ENCODE results near the gene LRFN3. TPM values are rescaled to one million over a fixed set of nuclear protein-coding genes. Genes with fewer than 3 reads are reported as not detected.

The LRFN3 gene
- total and polyA plus RNA-seq, 2 of the 13 experiments (the other 11 are each of a cell fraction or from before 2014, with no cell fraction given), result 0.74 to 1.6 TPM

DNA sequence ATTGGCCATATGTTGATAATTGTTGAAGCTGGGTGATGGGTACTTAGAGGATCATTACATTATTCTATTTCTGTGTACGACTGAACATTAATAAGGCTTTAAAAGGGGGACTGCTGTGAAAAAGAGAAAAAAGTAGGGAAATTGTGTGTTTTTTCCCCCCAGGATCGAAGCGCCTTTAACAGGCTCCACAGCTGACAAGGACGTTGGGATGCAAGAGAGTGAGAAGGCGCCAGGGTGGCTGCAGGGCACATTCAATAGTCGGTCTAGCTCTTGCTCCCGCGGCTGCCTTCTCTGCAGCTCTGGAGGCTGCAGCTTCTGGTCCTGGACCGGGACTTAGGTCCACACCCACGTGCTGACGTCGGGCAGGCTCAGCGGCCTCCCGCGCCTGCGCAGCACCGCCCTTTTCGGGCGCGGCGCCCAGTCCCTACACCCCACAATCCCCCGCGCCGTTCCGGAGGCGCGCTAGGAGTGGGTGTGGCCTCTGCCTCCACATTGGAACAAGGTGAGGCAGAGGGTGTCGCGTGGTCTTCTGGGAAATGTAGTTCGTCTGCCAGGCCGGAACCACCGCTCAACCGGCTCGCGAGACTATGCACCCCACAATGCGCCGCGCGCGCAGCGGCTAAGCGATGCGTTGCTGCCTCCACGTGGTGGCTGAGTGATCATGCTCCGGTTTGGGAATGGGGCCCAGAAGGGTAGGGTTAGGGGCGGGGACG is 4.9 kb upstream of the LRFN3 start (continued):
- TF ChIP-seq, protein P1, sequence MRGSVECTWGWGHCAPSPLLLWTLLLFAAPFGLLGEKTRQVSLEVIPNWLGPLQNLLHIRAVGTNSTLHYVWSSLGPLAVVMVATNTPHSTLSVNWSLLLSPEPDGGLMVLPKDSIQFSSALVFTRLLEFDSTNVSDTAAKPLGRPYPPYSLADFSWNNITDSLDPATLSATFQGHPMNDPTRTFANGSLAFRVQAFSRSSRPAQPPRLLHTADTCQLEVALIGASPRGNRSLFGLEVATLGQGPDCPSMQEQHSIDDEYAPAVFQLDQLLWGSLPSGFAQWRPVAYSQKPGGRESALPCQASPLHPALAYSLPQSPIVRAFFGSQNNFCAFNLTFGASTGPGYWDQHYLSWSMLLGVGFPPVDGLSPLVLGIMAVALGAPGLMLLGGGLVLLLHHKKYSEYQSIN (CRISPR knock-in tag; IDR thresholded peaks at IDR 0.05; ENCODE audit: borderline replicate concordance), result no peak
- TF ChIP-seq TERF1 (CRISPR knock-in tag; IDR thresholded peaks at IDR 0.05), result no peak
- no peak; the same call in 1 of the 2 replicates for TF ChIP-seq RARA (CRISPR knock-in tag; IDR thresholded peaks at IDR 0.05)
- TF ChIP-seq ZSCAN31 (CRISPR knock-in tag; IDR thresholded peaks at IDR 0.05; ENCODE audit: low read depth), result no peak; the same call in 1 of the 2 replicates
- peak; percentile 78 for TF ChIP-seq NFYB (CRISPR knock-in tag; IDR thresholded peaks at IDR 0.05)
- TF ChIP-seq MIER2 (CRISPR knock-in tag; IDR thresholded peaks at IDR 0.05), result peak; percentile 91; the same call in 1 of the 2 replicates
- no peak for TF ChIP-seq DZIP1 (CRISPR knock-in tag; IDR thresholded peaks at IDR 0.05)
- TF ChIP-seq ELF4 (CRISPR knock-in tag; IDR thresholded peaks at IDR 0.05; ENCODE audit: borderline replicate concordance), result no peak
- TF ChIP-seq ZNF605 (CRISPR knock-in tag; IDR thresholded peaks at IDR 0.05), result peak; percentile 73
- peak; percentile 77 for TF ChIP-seq HDAC1 (CRISPR knock-in tag; IDR thresholded peaks at IDR 0.05)
- TF ChIP-seq PPARG (CRISPR knock-in tag; conservative IDR thresholded peaks at IDR 0.05), result 0 out of 2 replicates have a peak, but pooled peaks have one; percentile 37
- TF ChIP-seq ONECUT2 (CRISPR knock-in tag; IDR thresholded peaks at IDR 0.05), result no peak
- TF ChIP-seq ZBTB33 (CRISPR knock-in tag; IDR thresholded peaks at IDR 0.05), result peak; percentile 74
- peak; percentile 38 for TF ChIP-seq BCL6 (CRISPR knock-in tag; IDR thresholded peaks at IDR 0.05)
- peak; percentile 79 for TF ChIP-seq SUZ12 (IDR thresholded peaks at IDR 0.05; ENCODE audit: low read depth, low read length)
- peak; percentile 57; the same call in 1 of the 2 replicates for TF ChIP-seq FOSL2 (CRISPR knock-in tag; IDR thresholded peaks at IDR 0.05)
- TF ChIP-seq ZBTB3 (CRISPR knock-in tag; IDR thresholded peaks at IDR 0.05; ENCODE audit: borderline replicate concordance, low read depth), result no peak
- TF ChIP-seq GTF2F1 (IDR thresholded peaks at IDR 0.05; ENCODE audit: low read length), result no peak
- TF ChIP-seq SYNCRIP (IDR thresholded peaks at IDR 0.05; ENCODE audit: insufficient read depth, low read depth, low read length), result no peak
- TF ChIP-seq ZNF841 (CRISPR knock-in tag; IDR thresholded peaks at IDR 0.05; ENCODE audit: borderline replicate concordance), result no peak
- TF ChIP-seq, protein P2, sequence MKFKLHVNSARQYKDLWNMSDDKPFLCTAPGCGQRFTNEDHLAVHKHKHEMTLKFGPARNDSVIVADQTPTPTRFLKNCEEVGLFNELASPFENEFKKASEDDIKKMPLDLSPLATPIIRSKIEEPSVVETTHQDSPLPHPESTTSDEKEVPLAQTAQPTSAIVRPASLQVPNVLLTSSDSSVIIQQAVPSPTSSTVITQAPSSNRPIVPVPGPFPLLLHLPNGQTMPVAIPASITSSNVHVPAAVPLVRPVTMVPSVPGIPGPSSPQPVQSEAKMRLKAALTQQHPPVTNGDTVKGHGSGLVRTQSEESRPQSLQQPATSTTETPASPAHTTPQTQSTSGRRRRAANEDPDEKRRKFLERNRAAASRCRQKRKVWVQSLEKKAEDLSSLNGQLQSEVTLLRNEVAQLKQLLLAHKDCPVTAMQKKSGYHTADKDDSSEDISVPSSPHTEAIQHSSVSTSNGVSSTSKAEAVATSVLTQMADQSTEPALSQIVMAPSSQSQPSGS (CRISPR knock-in tag; IDR thresholded peaks at IDR 0.05), result peak; percentile 77

Data from HepG2 (cell line).